Fibroblast of lung (primary cell): ENCODE results near the gene TREML4. TPM values are rescaled to one million over a fixed set of nuclear protein-coding genes. Genes with fewer than 3 reads are reported as not detected.

ENCODE experiments used
- DNase-seq, 2 donors: peaks; one replicate each; pipeline versions ENCODE4 v3.0.0 to v3.0.0-alpha.2; 2010; ENCODE audit warnings: low read depth in 2 of 2
- H2AFZ ChIP-seq: 2 replicates; pipeline ENCODE4 v1.5.1; 2012; ENCODE audit warnings: low read length, control low read depth, inconsistent platforms
- H3K27ac ChIP-seq: 2 replicates; pipeline ENCODE4 v1.5.1; 2011; ENCODE audit warnings: low read length, control low read depth; ENCODE audit not compliant: insufficient read depth
- H3K27me3 ChIP-seq: 2 replicates; pipeline ENCODE4 v1.5.1; 2011; ENCODE audit warnings: mild to moderate bottlenecking, low read length; ENCODE audit not compliant: control insufficient read depth, insufficient read depth
- H3K36me3 ChIP-seq: 2 replicates; pipeline ENCODE4 v1.5.1; 2011; ENCODE audit warnings: low read length; ENCODE audit not compliant: control insufficient read depth, insufficient read depth
- H3K4me1 ChIP-seq: 2 replicates; pipeline ENCODE4 v1.5.1; 2011; ENCODE audit warnings: low read length; ENCODE audit not compliant: control insufficient read depth, insufficient read depth; ENCODE audit errors: extremely low read depth
- H3K4me2 ChIP-seq: 2 replicates; pipeline ENCODE4 v1.5.1; 2011; ENCODE audit warnings: low read length, control low read depth; ENCODE audit not compliant: insufficient read depth; ENCODE audit errors: extremely low read depth
- H3K4me3 ChIP-seq, 4 experiments: fragments of 200-600 bp in 1 of 4; sonication (generic) in 1 of 4; replicated peaks in 1 of 4; 2 replicates each; pipeline ENCODE4 v1.5.1; 2011 to 2016; ENCODE audit warnings: low read length in 4 of 4, low read depth in 3 of 4, mild to moderate bottlenecking in 3 of 4, control low read depth in 2 of 4, inconsistent platforms in 1 of 4, mixed read lengths in 1 of 4; ENCODE audit not compliant: insufficient read depth in 1 of 4; ENCODE audit errors: control extremely low read depth in 1 of 4
- H3K79me2 ChIP-seq: 2 replicates; pipeline ENCODE4 v1.5.1; 2012; ENCODE audit warnings: mild to moderate bottlenecking, low read length, inconsistent platforms; ENCODE audit not compliant: control insufficient read depth, insufficient read depth
- H3K9ac ChIP-seq: 2 replicates; pipeline ENCODE4 v1.5.1; 2011; ENCODE audit warnings: mild to moderate bottlenecking, low read length, control low read depth; ENCODE audit not compliant: insufficient read depth
- H3K9me3 ChIP-seq: 2 replicates; pipeline ENCODE4 v1.5.1; 2012; ENCODE audit warnings: low read depth, low read length; ENCODE audit not compliant: control insufficient read depth, insufficient read depth
- H4K20me1 ChIP-seq: 2 replicates; pipeline ENCODE4 v1.5.1; 2011; ENCODE audit warnings: low read length; ENCODE audit not compliant: control insufficient read depth, insufficient read depth; ENCODE audit errors: extremely low read depth
- EZH2 ChIP-seq: IDR thresholded peaks from 2 replicates; pipeline ENCODE4 v1.5.1; 2012; ENCODE audit warnings: low read length, control low read depth, mild to moderate bottlenecking; ENCODE audit errors: missing control alignments
- polyA plus RNA-seq, 2 donors: library from polyadenylated mRNA; depleted of rRNA in 1 of 2; stranded (reverse) in 1 of 2; unstranded in 1 of 2; fragments of >200 nt; gene quantifications; 2 replicates each; pipeline ENCODE4 v1.2.1, GENCODE V29; 2011 to 2012; ENCODE audit warnings: missing spikeins in 1 of 2
- total RNA-seq: library from RNA; depleted of rRNA; stranded (reverse); fragments of >200 nt; gene quantifications from 2 replicates; pipeline ENCODE4 v1.2.1, GENCODE V29; 2014
- TF ChIP-seq, protein P1 (sequence below), 2 donors: IDR thresholded peaks in 1 of 2; conservative IDR thresholded peaks in 1 of 2; 1 replicate in 1 of 2; 2 replicates in 1 of 2; pipeline ENCODE4 v1.5.1; 2011 to 2012; ENCODE audit warnings: low read length in 2 of 2, control low read depth in 1 of 2, inconsistent platforms in 1 of 2, low read depth in 1 of 2, mild to moderate bottlenecking in 1 of 2

Gene TREML4
- total and polyA plus RNA-seq, 2 donors (not counting 1 experiment from before 2014, with no cell fraction given): not detected

DNA sequence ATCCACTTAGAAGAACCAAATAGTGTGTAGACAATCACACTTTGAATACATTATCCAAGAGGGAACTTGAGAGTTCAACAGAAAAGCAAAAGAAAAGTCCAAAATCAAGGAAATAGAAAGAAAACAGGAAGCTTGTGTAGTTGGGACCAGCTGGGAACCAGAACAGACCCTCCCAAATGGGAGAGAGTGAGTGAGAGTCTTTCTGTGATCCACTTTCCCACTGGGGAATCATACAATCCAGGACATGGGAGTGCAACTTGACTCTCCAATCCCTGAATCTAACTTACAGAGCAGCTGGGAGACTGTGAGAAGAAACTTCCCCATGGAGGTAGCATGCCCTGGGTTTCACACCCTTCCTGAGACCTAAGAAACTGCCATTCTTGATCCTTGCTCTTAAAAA is 27.0 kb downstream of the TREML4 start:
- H2AFZ ChIP-seq: no peak overlapping the region
- no peaks in the 10 kb centered on the region for H4K20me1 ChIP-seq
- H3K4me3 ChIP-seq: no peak overlapping the region
- H3K4me1 ChIP-seq: no peaks in the 10 kb centered on the region
- no peaks in the 10 kb centered on the region for H3K9me3 ChIP-seq
- TF ChIP-seq EZH2: no peak
- TF ChIP-seq, protein P1, sequence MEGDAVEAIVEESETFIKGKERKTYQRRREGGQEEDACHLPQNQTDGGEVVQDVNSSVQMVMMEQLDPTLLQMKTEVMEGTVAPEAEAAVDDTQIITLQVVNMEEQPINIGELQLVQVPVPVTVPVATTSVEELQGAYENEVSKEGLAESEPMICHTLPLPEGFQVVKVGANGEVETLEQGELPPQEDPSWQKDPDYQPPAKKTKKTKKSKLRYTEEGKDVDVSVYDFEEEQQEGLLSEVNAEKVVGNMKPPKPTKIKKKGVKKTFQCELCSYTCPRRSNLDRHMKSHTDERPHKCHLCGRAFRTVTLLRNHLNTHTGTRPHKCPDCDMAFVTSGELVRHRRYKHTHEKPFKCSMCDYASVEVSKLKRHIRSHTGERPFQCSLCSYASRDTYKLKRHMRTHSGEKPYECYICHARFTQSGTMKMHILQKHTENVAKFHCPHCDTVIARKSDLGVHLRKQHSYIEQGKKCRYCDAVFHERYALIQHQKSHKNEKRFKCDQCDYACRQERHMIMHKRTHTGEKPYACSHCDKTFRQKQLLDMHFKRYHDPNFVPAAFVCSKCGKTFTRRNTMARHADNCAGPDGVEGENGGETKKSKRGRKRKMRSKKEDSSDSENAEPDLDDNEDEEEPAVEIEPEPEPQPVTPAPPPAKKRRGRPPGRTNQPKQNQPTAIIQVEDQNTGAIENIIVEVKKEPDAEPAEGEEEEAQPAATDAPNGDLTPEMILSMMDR (conservative IDR thresholded peaks at IDR 0.05 in 1 of 2, IDR thresholded peaks at IDR 0.05 in 1 of 2; ENCODE audit: low read depth in 1 of 2, low read length in 2 of 2): no peak
- no peak overlapping the region for H3K27ac ChIP-seq
- no peaks in the 10 kb centered on the region for H3K27me3 ChIP-seq
- no peaks in the 10 kb centered on the region for H3K79me2 ChIP-seq
- no peak overlapping the region for H3K4me2 ChIP-seq
- no peaks in the 10 kb centered on the region for H3K36me3 ChIP-seq
- DNase-seq: no peak
- H3K9ac ChIP-seq: no peak overlapping the region

- Histone ChIP-seq H3K9ac (no peak overlapping the region), H2AFZ (no peak overlapping the region), H3K27ac (no peak overlapping the region), H3K4me1 (no peaks in the 10 kb centered on the region), H4K20me1 (no peaks in the 10 kb centered on the region), H3K36me3 (no peaks in the 10 kb centered on the region), H3K27me3 (no peaks in the 10 kb centered on the region), H3K4me2 (no peak overlapping the region), H3K79me2 (no peaks in the 10 kb centered on the region), H3K4me3 (no peak overlapping the region), H3K9me3 (no peaks in the 10 kb centered on the region)
- TF ChIP-seq, protein P1 (conservative IDR thresholded peaks at IDR 0.05 in 1 of 2, IDR thresholded peaks at IDR 0.05 in 1 of 2; ENCODE audit: low read depth in 1 of 2, low read length in 2 of 2): no peak
- no peak for TF ChIP-seq EZH2
- no peak for DNase-seq
Observed at GRCh38 chr6:41255638-41256246, 27.6 kb downstream of the TREML4 start.

DNA sequence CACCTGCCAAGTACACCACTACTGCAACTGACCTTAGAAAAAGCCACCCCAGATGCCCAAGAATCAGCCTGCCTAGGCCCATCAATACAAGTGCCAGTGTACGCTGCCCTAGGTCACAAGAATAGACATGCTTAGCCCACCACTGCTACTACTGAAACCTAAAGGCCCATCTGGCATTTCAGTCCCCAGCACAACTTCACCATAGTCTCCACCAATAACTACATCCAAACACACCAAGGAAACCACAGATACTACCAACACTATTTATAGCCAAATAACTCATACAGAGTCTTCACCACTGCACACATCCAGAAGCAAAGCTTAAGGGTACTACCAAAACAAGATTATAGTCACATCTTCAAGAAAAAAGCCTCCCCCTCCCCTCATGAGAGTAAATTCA is 28.2 kb downstream of the TREML4 start:
- no peaks in the 10 kb centered on the region for H3K36me3 ChIP-seq
- no peak overlapping the region for H3K4me3 ChIP-seq
- H3K9me3 ChIP-seq: no peaks in the 10 kb centered on the region
- no peak overlapping the region for H3K9ac ChIP-seq
- no peak overlapping the region for H2AFZ ChIP-seq
- H3K27ac ChIP-seq: no peak overlapping the region
- no peak for DNase-seq
- no peaks in the 10 kb centered on the region for H4K20me1 ChIP-seq
- no peaks in the 10 kb centered on the region for H3K27me3 ChIP-seq
- H3K4me2 ChIP-seq: no peak overlapping the region
- H3K79me2 ChIP-seq: no peaks in the 10 kb centered on the region
- TF ChIP-seq EZH2: no peak
- TF ChIP-seq, protein P1 (conservative IDR thresholded peaks at IDR 0.05 in 1 of 2, IDR thresholded peaks at IDR 0.05 in 1 of 2; ENCODE audit: low read depth in 1 of 2, low read length in 2 of 2): no peak
- no peaks in the 10 kb centered on the region for H3K4me1 ChIP-seq
